Common myeloid progenitor, CD34-positive (primary cell): Measurements from ENCODE around the gene BICDL1. TPM values are rescaled to one million over a fixed set of nuclear protein-coding genes. Genes with fewer than 3 reads are reported as not detected.

ENCODE experiments used
- CTCF ChIA-PET: fragments of 350-600 bp; sonication (Branson Sonifier 250); formaldehyde crosslinking; loops from one replicate; lab custom pipeline; 2021; ENCODE audit warnings: antibody characterized with exemption; lab: Charles Lee
- POLR2A ChIA-PET: fragments of 350-600 bp; sonication (Branson Sonifier 250); formaldehyde crosslinking; loops from one replicate; lab custom pipeline; 2021; ENCODE audit warnings: antibody characterized with exemption; lab: Charles Lee
- DNase-seq, 3 donors: peaks; one replicate each; pipeline versions ENCODE4 v3.0.0 to v3.0.0-alpha.2; 2013
- H3K27ac ChIP-seq, 2 experiments: 1 replicate in 1 of 2; 2 replicates in 1 of 2; pipeline ENCODE4 v1.7.0; 2013; ENCODE audit warnings: inconsistent platforms in 2 of 2, low read length in 2 of 2, mild to moderate bottlenecking in 2 of 2, low read depth in 1 of 2, moderate library complexity in 1 of 2; ENCODE audit not compliant: severe bottlenecking in 2 of 2, insufficient read depth in 1 of 2, poor library complexity in 1 of 2
- H3K27me3 ChIP-seq, 5 experiments: replicated peaks in 2 of 5; 1 replicate in 3 of 5; 2 replicates in 2 of 5; pipeline versions ENCODE4 v1.6.1 to v1.7.0; 2013; ENCODE audit warnings: low read length in 4 of 5, mild to moderate bottlenecking in 2 of 5, moderate library complexity in 2 of 5, inconsistent platforms in 1 of 5; ENCODE audit not compliant: insufficient read depth in 5 of 5, control insufficient read depth in 4 of 5
- H3K36me3 ChIP-seq, 4 experiments: 1 replicate in 2 of 4; 2 replicates in 2 of 4; pipeline versions ENCODE4 v1.6.1 to v1.7.0; 2013; ENCODE audit warnings: low read length in 3 of 4, control low read depth in 1 of 4, mild to moderate bottlenecking in 1 of 4; ENCODE audit not compliant: control insufficient read depth in 4 of 4, insufficient read depth in 4 of 4
- H3K4me1 ChIP-seq, 4 experiments: 1 replicate in 3 of 4; 2 replicates in 1 of 4; pipeline versions ENCODE4 v1.6.1 to v1.7.1; 2013; ENCODE audit warnings: low read length in 3 of 4, mild to moderate bottlenecking in 3 of 4, control low read depth in 1 of 4, inconsistent platforms in 1 of 4, moderate library complexity in 1 of 4; ENCODE audit not compliant: control insufficient read depth in 4 of 4, insufficient read depth in 4 of 4; ENCODE audit errors: control extremely low read depth in 1 of 4
- H3K4me3 ChIP-seq, 7 experiments: 1 replicate in 4 of 7; 2 replicates in 3 of 7; pipeline versions ENCODE4 v1.5.1 to v1.7.0; 2013; ENCODE audit warnings: mild to moderate bottlenecking in 7 of 7, low read length in 6 of 7, moderate library complexity in 6 of 7, inconsistent platforms in 2 of 7, low read depth in 2 of 7, control low read depth in 1 of 7; ENCODE audit not compliant: insufficient read depth in 4 of 7, control insufficient read depth in 1 of 7; ENCODE audit errors: extremely low read depth in 1 of 7
- H3K9me3 ChIP-seq, 5 experiments: 1 replicate in 4 of 5; 2 replicates in 1 of 5; pipeline versions ENCODE4 v1.6.1 to v1.7.1; 2013; ENCODE audit warnings: low read length in 4 of 5, mild to moderate bottlenecking in 2 of 5, inconsistent platforms in 1 of 5, low read depth in 1 of 5, moderate library complexity in 1 of 5; ENCODE audit not compliant: control insufficient read depth in 4 of 5, insufficient read depth in 2 of 5; ENCODE audit errors: control extremely low read depth in 1 of 5
- WGBS: methylation state at CpG from one replicate; pipeline ENCODE4 v1.1.5; 2013; ENCODE audit not compliant: insufficient coverage; 5-methylcytosine and 5-hydroxymethylcytosine counted together
- polyA plus RNA-seq: library from polyadenylated mRNA; unstranded; fragments of 120-200 nt; gene quantifications from one replicate; pipeline ENCODE4 v1.2.1, GENCODE V29; 2013

Gene BICDL1
- polyA plus RNA-seq = 0.45 TPM

DNA sequence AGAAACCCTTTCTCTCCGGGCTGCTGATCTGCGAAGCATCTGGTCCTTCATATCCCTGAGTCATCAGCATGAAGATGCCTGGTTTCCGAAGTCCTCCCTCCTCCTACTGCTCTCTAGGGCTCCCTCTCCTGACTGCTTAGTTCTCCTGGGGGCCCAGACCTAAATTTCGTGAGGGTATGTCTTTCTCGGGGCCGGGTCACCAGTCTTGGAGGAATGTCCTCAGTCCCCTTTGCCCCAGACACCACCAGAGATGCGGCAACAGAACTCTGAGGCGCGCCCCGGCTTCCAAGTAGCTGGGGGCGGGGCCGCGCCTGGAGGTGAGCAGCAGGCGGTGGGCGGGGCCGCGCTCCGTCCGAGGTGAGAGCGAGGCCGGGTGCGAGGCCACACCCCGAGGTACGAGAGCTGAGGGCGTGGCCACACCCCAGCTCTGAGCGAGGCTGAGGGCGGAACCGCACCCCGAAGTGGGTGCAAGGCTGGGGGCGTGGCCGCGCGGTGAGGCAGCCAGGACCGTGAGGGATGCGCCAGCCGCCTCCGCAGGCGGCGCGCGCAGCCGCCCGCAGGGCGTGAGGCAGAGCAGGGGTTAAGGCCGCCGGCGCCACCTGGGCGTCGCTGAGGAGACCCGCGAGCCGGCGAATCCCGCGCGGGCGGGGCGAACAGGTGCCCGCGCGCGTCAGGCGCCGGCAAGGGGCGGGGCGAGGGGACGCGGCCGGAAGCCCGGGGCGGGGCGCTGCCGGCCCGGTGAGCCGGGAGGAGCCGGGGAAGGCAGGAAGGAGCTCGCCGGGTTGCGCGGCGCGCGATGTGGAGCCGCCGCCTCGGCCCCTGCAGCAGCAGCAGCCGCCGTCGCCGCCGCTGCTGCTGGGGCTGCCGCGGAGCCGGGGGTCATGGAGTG, at the start of gene BICDL1:
TSS of gene BICDL1 (plus strand) at position 765 of the 889 bp plus-strand sequence. CDS start 633 bp downstream, outside the sequence.
- peak; percentile 72 to 81 (median 76) for DNase-seq
- Histone ChIP-seq H3K9me3 (no peaks in the 10 kb centered on the region), H3K36me3 (no peaks in the 10 kb centered on the region), H3K27ac (no peak within 1 kb of the TSS), H3K4me3 (peak within 1 kb of the TSS; percentile 53 to 79 (median 62)), H3K27me3 (peaks cover 3 to 39% (median 12%) of the 10 kb centered on the region in 5 experiments), H3K4me1 (peaks cover 0 to 23% (median 18%) of the 10 kb centered on the region in 4 experiments)
- POLR2A ChIA-PET = interaction anchor here (1.0 kb wide), 1 partner anchor 99 kb away, joined by 4 read pairs; no protein-coding TSS in a partner anchor
- WGBS = under 1% methylated on average over 81 of the region's 94 CpGs
- CTCF ChIA-PET = no interaction called here

DNA sequence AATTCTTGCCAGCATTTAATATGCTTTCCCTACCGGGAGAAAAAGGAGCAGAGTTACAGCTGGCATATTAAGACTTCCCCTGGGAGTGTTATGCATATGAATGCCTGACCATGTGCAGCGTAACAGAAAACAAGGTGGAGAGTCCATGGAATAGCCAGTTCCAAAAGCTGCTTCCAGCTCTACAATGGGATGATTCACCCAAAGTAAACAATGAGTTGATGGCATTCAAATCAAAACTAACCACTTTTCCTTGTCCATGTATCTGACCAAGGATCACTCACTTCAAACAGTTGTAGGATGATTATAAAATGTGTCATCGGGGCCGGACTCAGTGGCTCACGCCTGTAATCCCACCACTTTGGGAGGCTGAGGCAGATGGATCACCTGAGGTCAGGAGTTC, 48.1 kb upstream of the BICDL1 start:
- ChIA-PET POLR2A (no interaction called here), CTCF (no interaction called here)
- no peaks in the 10 kb centered on the region for H3K36me3 ChIP-seq
- no peak overlapping the region for H3K4me3 ChIP-seq
- WGBS = 70% methylated on average over 4 of the region's 5 CpGs
- no peaks in the 10 kb centered on the region for H3K4me1 ChIP-seq
- H3K27ac ChIP-seq = no peak overlapping the region
- DNase-seq = no peak
- peaks cover 0 to 2% (median 0%) of the 10 kb centered on the region in 5 experiments for H3K27me3 ChIP-seq
- no peaks in the 10 kb centered on the region for H3K9me3 ChIP-seq

DNA sequence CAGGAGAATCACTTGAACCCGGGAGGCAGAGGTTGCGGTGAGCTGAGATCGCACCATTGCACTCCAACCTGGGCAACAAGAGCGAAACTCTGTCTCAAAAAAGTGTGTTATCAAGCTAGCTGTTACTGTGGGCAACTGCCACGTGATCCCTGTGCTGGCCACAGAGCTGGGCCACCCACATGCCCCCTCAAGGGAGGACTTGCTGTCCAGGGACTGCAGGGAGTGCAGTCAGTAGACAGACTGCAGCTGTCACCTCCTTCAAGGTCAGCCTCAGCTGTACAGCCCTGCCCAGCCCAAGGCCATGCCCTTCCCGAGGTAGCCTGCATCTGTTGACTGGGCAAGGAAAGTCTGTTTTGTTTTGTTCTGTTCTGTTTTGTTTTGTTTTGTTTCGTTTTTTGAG, 46.6 kb upstream of the BICDL1 start:
- peaks cover 0 to 2% (median 0%) of the 10 kb centered on the region in 5 experiments for H3K27me3 ChIP-seq
- H3K4me1 ChIP-seq = no peaks in the 10 kb centered on the region
- POLR2A ChIA-PET = interaction anchor here (0.6 kb wide), 1 partner anchor 93 kb away, joined by 4 read pairs; no protein-coding TSS in a partner anchor
- H3K4me3 ChIP-seq = no peak overlapping the region
- DNase-seq = no peak
- CTCF ChIA-PET = no interaction called here
- no peak overlapping the region for H3K27ac ChIP-seq
- WGBS = 88% methylated on average over 7 of the region's 7 CpGs
- no peaks in the 10 kb centered on the region for H3K36me3 ChIP-seq
- no peaks in the 10 kb centered on the region for H3K9me3 ChIP-seq

DNA sequence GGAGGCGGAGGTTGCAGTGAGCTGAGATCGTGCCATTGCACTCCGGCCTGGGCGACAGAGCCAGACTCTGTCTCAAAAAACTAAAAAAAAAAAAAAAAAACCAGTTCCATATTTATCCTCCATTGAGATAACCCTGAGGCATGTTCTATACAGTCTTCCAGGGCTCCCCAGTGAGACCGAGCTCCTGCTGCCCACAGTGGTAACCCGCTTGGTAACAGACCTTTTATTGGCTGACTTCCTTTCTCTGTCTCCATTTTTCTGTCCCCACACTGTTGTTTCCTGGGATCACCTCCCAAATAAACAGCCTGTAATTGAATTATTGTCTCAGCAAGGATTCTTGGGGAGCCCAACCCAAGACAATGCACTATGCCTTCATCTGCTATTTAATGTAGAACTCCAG, 42.8 kb upstream of the BICDL1 start:
- ChIA-PET POLR2A (no interaction called here), CTCF (no interaction called here)
- WGBS = 91% methylated on average over 3 of the region's 6 CpGs
- no peaks in the 10 kb centered on the region for H3K36me3 ChIP-seq
- no peaks in the 10 kb centered on the region for H3K4me1 ChIP-seq
- no peak overlapping the region for H3K4me3 ChIP-seq
- DNase-seq = no peak
- no peak overlapping the region for H3K27ac ChIP-seq
- peaks cover 0 to 2% (median 0%) of the 10 kb centered on the region in 5 experiments for H3K27me3 ChIP-seq
- H3K9me3 ChIP-seq = no peaks in the 10 kb centered on the region

DNA sequence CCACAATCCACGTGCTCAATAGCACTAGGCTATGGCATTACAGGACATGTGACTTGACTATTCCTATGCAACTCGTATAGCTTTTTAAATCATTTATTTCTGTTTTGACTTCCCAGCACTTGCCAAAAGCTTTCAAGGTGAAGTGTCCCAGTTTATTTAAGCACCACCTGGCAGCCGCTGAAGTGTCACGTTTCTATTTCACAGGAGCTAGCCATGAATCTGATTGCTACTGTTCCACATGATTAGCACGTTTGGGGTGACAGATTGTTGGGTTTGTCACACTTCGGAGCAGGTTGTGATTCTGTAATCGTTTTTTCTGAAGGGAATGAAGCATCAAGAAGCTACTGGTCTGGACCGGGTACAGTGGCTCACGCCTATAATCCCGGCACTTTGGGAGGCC, 39.9 kb upstream of the BICDL1 start:
- Histone ChIP-seq H3K27ac (no peak overlapping the region), H3K36me3 (no peaks in the 10 kb centered on the region), H3K27me3 (peaks cover 0 to 2% (median 0%) of the 10 kb centered on the region in 5 experiments), H3K4me3 (no peak overlapping the region), H3K4me1 (no peaks in the 10 kb centered on the region), H3K9me3 (no peaks in the 10 kb centered on the region)
- DNase-seq = no peak
- ChIA-PET CTCF (interaction anchor here (1.1 to 1.3 kb wide), 2 partner anchors 9 to 10 kb away, joined by 3 to 5 read pairs; no protein-coding TSS in a partner anchor), POLR2A (no interaction called here)
- WGBS = 93% methylated on average over 10 of the region's 10 CpGs

- Histone ChIP-seq H3K4me1 (no peaks in the 10 kb centered on the region), H3K9me3 (no peaks in the 10 kb centered on the region), H3K27me3 (peaks cover 0 to 2% (median 0%) of the 10 kb centered on the region in 5 experiments), H3K4me3 (no peak overlapping the region), H3K27ac (no peak overlapping the region), H3K36me3 (no peaks in the 10 kb centered on the region)
- ChIA-PET CTCF (interaction anchor here (1.1 to 1.3 kb wide), 2 partner anchors 8 to 10 kb away, joined by 3 to 5 read pairs; no protein-coding TSS in a partner anchor), POLR2A (no interaction called here)
- WGBS = 51% methylated on average over 2 of the region's 4 CpGs
- no peak for DNase-seq
Observed at GRCh38 chr12:119949594-119949993, 39.4 kb upstream of the BICDL1 start.

DNA sequence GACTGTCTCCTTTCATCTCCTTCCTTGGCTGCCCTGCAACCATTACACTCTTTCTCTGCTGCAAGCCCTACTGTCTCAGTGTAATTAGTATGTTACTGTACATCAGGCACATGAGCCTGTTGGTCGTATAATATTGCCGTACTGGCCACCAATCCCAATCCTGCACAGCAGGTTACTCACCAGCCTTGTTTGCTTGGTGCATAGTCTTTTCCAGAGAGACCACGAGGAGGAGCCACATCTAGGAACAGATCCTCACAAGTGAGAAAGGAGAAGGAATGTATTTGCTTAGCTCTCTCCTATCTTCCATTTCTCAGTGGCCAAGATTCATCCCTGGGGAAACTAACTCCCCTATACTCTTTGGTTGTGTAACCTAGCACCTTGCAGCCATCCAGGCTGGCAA, 33.0 kb upstream of the BICDL1 start:
- no peaks in the 10 kb centered on the region for H3K27me3 ChIP-seq
- DNase-seq = no peak
- ChIA-PET CTCF (no interaction called here), POLR2A (no interaction called here)
- no peaks in the 10 kb centered on the region for H3K4me1 ChIP-seq
- WGBS = 100% methylated on average over 3 of the region's 3 CpGs
- H3K36me3 ChIP-seq = no peaks in the 10 kb centered on the region
- no peak overlapping the region for H3K4me3 ChIP-seq
- peaks cover 0 to 25% (median 14%) of the 10 kb centered on the region in 5 experiments for H3K9me3 ChIP-seq
- no peak overlapping the region for H3K27ac ChIP-seq
